Neural progenitor cell (in vitro differentiated cells): ENCODE data around the gene HUNK. TPM values are rescaled to one million over a fixed set of nuclear protein-coding genes. Genes with fewer than 3 reads are reported as not detected.

Experiments
- DNase-seq: peaks from one replicate; pipeline ENCODE4 v3.0.0-alpha.2; 2016; ENCODE audit warnings: low spot score
- H2AFZ ChIP-seq: fragments of 200-600 bp; sonication (generic); replicated peaks from 2 replicates; pipeline ENCODE4 v1.6.1; 2016; ENCODE audit warnings: antibody characterized with exemption
- H3F3A ChIP-seq: fragments of 200-600 bp; sonication (generic); 2 replicates; pipeline ENCODE4 v1.6.1; 2016; ENCODE audit warnings: antibody characterized with exemption, low read depth
- H3K27ac ChIP-seq: fragments of 200-600 bp; sonication (generic); 2 replicates; pipeline ENCODE4 v1.5.1; 2016; ENCODE audit warnings: mild to moderate bottlenecking
- H3K27me3 ChIP-seq: fragments of 200-600 bp; sonication (generic); 2 replicates; pipeline ENCODE4 v1.6.1; 2016; ENCODE audit warnings: mild to moderate bottlenecking, moderate library complexity
- H3K36me3 ChIP-seq: fragments of 200-600 bp; sonication (generic); 2 replicates; pipeline ENCODE4 v1.5.1; 2016
- H3K4me1 ChIP-seq: fragments of 200-600 bp; sonication (generic); 2 replicates; pipeline ENCODE4 v1.6.1; 2016; ENCODE audit warnings: mixed run types
- H3K4me2 ChIP-seq: fragments of 200-600 bp; sonication (generic); 2 replicates; pipeline ENCODE4 v1.6.1; 2016
- H3K4me3 ChIP-seq: fragments of 200-600 bp; sonication (generic); 2 replicates; pipeline ENCODE4 v1.5.1; 2016
- H3K79me2 ChIP-seq: fragments of 200-600 bp; sonication (generic); 2 replicates; pipeline ENCODE4 v1.6.1; 2016; ENCODE audit warnings: low read depth
- H3K9ac ChIP-seq: fragments of 200-600 bp; sonication (generic); 2 replicates; pipeline ENCODE4 v1.6.1; 2016
- H3K9me3 ChIP-seq: fragments of 200-600 bp; sonication (generic); 2 replicates; pipeline ENCODE4 v1.5.1; 2016; ENCODE audit warnings: low read depth
- H4K20me1 ChIP-seq: fragments of 200-600 bp; sonication (generic); 2 replicates; pipeline ENCODE4 v1.6.1; 2016; ENCODE audit warnings: low read depth
- H3K27ac Mint-ChIP-seq: 3 replicates; pipeline ENCODE4 v1.8.0; 2021; ENCODE audit warnings: mixed read lengths
- H3K27me3 Mint-ChIP-seq: 2 replicates; pipeline ENCODE4 v1.8.0; 2022; ENCODE audit warnings: low read depth, mild to moderate bottlenecking, inconsistent platforms, moderate library complexity, mixed read lengths; ENCODE audit not compliant: insufficient read depth
- H3K36me3 Mint-ChIP-seq: 3 replicates; pipeline ENCODE4 v1.8.0; 2021; ENCODE audit warnings: mixed read lengths
- H3K4me1 Mint-ChIP-seq: 3 replicates; pipeline ENCODE4 v1.8.0; 2021; ENCODE audit warnings: mixed read lengths
- H3K4me3 Mint-ChIP-seq: 3 replicates; pipeline ENCODE4 v1.8.0; 2021; ENCODE audit warnings: mild to moderate bottlenecking, moderate library complexity, mixed read lengths
- H3K9me3 Mint-ChIP-seq: 3 replicates; pipeline ENCODE4 v1.8.0; 2020; ENCODE audit warnings: mixed read lengths
- EZH2 ChIP-seq: fragments of 200-600 bp; sonication (generic); IDR thresholded peaks from 2 replicates; pipeline ENCODE4 v1.6.1; 2017; ENCODE audit warnings: antibody characterized with exemption, mild to moderate bottlenecking, moderate library complexity
- EZH2phosphoT487 ChIP-seq: fragments of 200-600 bp; sonication (generic); IDR thresholded peaks from 2 replicates; pipeline ENCODE4 v1.6.1; 2017; ENCODE audit warnings: antibody characterized with exemption
- total RNA-seq: library from RNA; depleted of rRNA; stranded (reverse); fragments of >200 nt; gene quantifications from 2 replicates; pipeline ENCODE4 v1.2.3, GENCODE V29; 2015; ENCODE audit warnings: low replicate concordance
- TF ChIP-seq, protein P1 (sequence below): fragments of 200-600 bp; sonication (generic); IDR thresholded peaks from 2 replicates; pipeline ENCODE4 v1.5.1; 2017; ENCODE audit warnings: antibody characterized with exemption, mild to moderate bottlenecking

HUNK gene
- 4.7 and 5.7 TPM in 2 replicates for total RNA-seq

DNA sequence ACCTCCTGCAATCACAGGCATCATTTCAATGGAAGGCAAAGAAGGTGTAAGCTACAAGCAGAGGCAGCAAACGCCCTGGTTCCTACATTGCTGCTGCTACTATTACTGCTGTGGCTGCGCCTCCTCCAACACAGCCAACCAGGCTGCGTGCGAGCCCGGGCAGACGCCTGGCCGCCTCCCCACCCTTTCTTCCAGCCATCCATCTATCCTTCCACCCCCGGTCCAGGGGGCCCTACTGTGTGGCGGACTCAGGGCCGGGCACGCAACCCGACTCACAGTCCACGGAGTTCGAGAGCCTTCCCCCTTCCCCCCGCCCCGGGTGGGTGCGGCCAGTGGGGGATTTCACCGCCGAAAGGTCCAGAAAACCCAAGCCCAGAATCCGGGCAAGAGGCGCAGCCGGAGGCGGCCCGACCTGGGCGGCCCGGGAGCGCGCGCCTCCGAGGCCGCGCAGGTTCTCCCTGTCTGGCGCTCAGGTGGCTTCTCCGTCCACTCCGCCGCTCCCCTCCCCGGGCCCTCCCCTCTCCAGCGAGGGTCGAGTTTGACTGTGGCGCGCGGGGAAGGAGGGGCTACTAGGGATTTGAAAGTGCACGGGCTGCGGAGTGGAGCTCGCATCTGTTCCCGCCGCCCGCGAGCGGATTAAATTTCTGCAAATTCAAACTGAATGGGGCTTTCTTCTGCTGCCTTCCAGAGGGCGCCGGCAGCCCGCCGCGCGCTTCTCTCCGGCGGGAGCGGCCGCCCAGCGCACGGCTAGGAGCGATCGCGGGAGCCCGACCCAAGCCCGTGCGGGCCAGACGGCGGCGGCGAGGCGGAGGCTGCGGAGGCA is at the start of gene HUNK:
HUNK (plus strand) TSS at position 569 of the 823 bp plus-strand sequence. CDS start 655 bp downstream, outside the sequence.
- H3K27ac ChIP-seq = peak within 1 kb of the TSS; percentile 20

DNA sequence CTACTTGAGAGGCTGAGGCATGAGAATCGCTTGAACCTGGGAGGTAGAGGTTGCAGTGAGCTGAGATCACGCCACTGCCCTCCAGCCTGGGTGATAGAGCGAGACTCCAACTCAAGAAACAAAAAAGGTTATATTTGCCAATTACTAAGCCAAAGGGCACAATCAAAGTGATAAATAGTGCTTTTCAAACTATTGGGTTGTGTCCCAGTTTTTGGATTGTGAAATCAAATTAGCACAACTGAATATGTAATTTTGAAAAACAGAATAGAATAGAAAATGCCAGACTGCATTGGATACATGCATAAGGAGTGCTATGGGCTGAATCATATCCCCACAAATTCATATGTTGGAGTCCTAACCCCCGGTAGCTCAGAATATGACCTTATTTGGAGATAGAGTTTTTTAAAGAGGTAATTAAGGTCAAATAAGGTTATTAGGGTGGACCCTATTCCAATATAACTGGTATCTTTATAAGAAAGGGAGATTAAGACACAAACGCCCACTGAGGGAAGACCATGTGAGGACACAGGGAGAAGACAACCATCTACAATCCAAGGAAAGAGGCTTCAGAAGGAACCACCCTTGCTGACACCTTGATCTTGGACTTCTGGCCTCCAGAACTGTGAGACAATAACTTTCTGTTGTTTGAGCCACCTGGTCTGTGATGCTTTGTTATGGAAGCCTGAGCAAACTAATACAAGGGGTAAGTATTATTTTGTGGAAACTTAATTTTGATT is 42.9 kb upstream of the HUNK start:
- no peaks in the 10 kb centered on the region for H3K4me1 ChIP-seq
- Mint-ChIP-seq H3K36me3 (no peaks in the 10 kb centered on the region), H3K27ac (no peak overlapping the region), H3K4me1 (no peaks in the 10 kb centered on the region), H3K9me3 (peaks cover 5% of the 10 kb centered on the region), H3K27me3 (no peaks in the 10 kb centered on the region), H3K4me3 (no peak overlapping the region)
- TF ChIP-seq EZH2phosphoT487 = no peak
- TF ChIP-seq, protein P1, sequence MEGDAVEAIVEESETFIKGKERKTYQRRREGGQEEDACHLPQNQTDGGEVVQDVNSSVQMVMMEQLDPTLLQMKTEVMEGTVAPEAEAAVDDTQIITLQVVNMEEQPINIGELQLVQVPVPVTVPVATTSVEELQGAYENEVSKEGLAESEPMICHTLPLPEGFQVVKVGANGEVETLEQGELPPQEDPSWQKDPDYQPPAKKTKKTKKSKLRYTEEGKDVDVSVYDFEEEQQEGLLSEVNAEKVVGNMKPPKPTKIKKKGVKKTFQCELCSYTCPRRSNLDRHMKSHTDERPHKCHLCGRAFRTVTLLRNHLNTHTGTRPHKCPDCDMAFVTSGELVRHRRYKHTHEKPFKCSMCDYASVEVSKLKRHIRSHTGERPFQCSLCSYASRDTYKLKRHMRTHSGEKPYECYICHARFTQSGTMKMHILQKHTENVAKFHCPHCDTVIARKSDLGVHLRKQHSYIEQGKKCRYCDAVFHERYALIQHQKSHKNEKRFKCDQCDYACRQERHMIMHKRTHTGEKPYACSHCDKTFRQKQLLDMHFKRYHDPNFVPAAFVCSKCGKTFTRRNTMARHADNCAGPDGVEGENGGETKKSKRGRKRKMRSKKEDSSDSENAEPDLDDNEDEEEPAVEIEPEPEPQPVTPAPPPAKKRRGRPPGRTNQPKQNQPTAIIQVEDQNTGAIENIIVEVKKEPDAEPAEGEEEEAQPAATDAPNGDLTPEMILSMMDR = no peak
- no peak for TF ChIP-seq EZH2
- no peaks in the 10 kb centered on the region for H3K79me2 ChIP-seq
- no peaks in the 10 kb centered on the region for H3K9me3 ChIP-seq
- no peaks in the 10 kb centered on the region for H3F3A ChIP-seq
- H2AFZ ChIP-seq = no peak overlapping the region
- H3K36me3 ChIP-seq = no peaks in the 10 kb centered on the region
- no peak overlapping the region for H3K27ac ChIP-seq
- DNase-seq = no peak
- no peak overlapping the region for H3K4me3 ChIP-seq
- H3K4me2 ChIP-seq = no peak overlapping the region
- H3K27me3 ChIP-seq = no peaks in the 10 kb centered on the region
- H3K9ac ChIP-seq = no peak overlapping the region
- no peaks in the 10 kb centered on the region for H4K20me1 ChIP-seq

More for the DNA sequence above, at the start of gene HUNK:
- Mint-ChIP-seq H3K9me3 (no peaks in the 10 kb centered on the region), H3K27ac (peak within 1 kb of the TSS; percentile 88), H3K4me3 (peak within 1 kb of the TSS; percentile 96), H3K27me3 (peaks cover 19% of the 10 kb centered on the region), H3K4me1 (peaks cover 38% of the 10 kb centered on the region), H3K36me3 (peaks cover 18% of the 10 kb centered on the region)
- H3K4me3 ChIP-seq = peak within 1 kb of the TSS; percentile 99
- H3K79me2 ChIP-seq = peaks cover 14% of the 10 kb centered on the region
- H3F3A ChIP-seq = peaks cover 52% of the 10 kb centered on the region
- H3K9me3 ChIP-seq = no peaks in the 10 kb centered on the region
- H3K4me2 ChIP-seq = peak within 1 kb of the TSS; percentile 97
- H3K36me3 ChIP-seq = no peaks in the 10 kb centered on the region
- peaks cover 32% of the 10 kb centered on the region for H3K4me1 ChIP-seq
- H3K9ac ChIP-seq = no peak within 1 kb of the TSS
- peaks cover 45% of the 10 kb centered on the region for H3K27me3 ChIP-seq
- TF ChIP-seq, protein P1 = no peak
- TF ChIP-seq EZH2phosphoT487 (no peak), EZH2 (no peak)
- DNase-seq = peak; percentile 86
- H2AFZ ChIP-seq = peak within 1 kb of the TSS; percentile 98
- peaks cover 19% of the 10 kb centered on the region for H4K20me1 ChIP-seq

DNA sequence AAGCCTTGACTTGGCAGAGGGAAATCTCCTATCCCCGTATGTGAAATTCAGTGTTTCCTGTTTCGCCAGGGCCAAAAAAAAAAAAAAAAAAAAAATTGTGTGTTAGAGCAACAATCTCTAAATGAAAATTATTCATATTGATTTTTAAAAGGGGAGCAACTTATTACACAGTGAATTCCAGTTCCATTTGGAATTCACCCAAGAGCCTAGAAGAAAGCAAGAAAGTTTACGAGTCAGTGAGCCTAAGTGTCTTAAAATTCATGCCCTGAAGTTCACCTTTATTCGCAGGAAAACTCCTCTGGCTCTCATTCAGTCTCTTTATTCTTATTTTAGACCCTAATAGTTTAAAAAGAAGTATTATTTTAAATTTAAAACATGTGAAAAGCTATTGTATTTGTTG is 42.1 kb upstream of the HUNK start:
- Histone ChIP-seq H3K9ac (no peak overlapping the region), H3K4me1 (no peaks in the 10 kb centered on the region), H3K4me3 (no peak overlapping the region), H3K27me3 (no peaks in the 10 kb centered on the region), H2AFZ (no peak overlapping the region), H3K27ac (no peak overlapping the region), H3K9me3 (no peaks in the 10 kb centered on the region), H3K4me2 (no peak overlapping the region), H3K79me2 (no peaks in the 10 kb centered on the region), H3F3A (no peaks in the 10 kb centered on the region), H3K36me3 (no peaks in the 10 kb centered on the region), H4K20me1 (no peaks in the 10 kb centered on the region)
- DNase-seq = no peak
- H3K4me3 Mint-ChIP-seq = no peak overlapping the region
- no peak overlapping the region for H3K27ac Mint-ChIP-seq
- H3K4me1 Mint-ChIP-seq = no peaks in the 10 kb centered on the region
- TF ChIP-seq EZH2phosphoT487 (no peak), EZH2 (no peak)
- TF ChIP-seq, protein P1 = no peak
- H3K27me3 Mint-ChIP-seq = no peaks in the 10 kb centered on the region
- no peaks in the 10 kb centered on the region for H3K36me3 Mint-ChIP-seq
- peaks cover 5% of the 10 kb centered on the region for H3K9me3 Mint-ChIP-seq
